ENCODE data around the gene FAM187B. TPM values are rescaled to one million over a fixed set of nuclear protein-coding genes. Genes with fewer than 3 reads are reported as not detected.

Gene FAM187B
- not detected in 2 replicates for total RNA-seq

GRCh38 chr19:35228177-35228930 is at the start of gene FAM187B:
Gene FAM187B, minus strand, starts transcription at chr19:35228739. Its CDS starts 59 bp downstream, at chr19:35228680.

GRCh38 chr19:35268536-35269437 is 40.2 kb upstream of the FAM187B start, which contains the start of gene USF2:
Gene USF2, plus strand, starts transcription at chr19:35268962. Its CDS starts 140 bp downstream, at chr19:35269102.

GRCh38 chr19:35248310-35249145 is 20.0 kb upstream of the FAM187B start, which contains the start of gene LSR:
Gene LSR, plus strand, starts transcription at chr19:35249002. Its CDS starts 21 bp downstream, at chr19:35249023.

Other genes starting within 250 kb of the FAM187B start
- gene GRAMD1A, start 228.4 kb downstream of the FAM187B start, total RNA-seq = 8.9 and 31.9 TPM in 2 replicates
- under 0.01 and 0.64 TPM in 2 replicates for gene SCN1B, start 198.3 kb downstream of the FAM187B start, total RNA-seq
- not detected in 2 replicates for gene HPN, start 187.0 kb downstream of the FAM187B start, total RNA-seq
- 245 and 275 TPM in 2 replicates for gene FXYD3, start 112.9 kb downstream of the FAM187B start, total RNA-seq
- gene LGI4, start 93.7 kb downstream of the FAM187B start, total RNA-seq = not detected in 2 replicates
- gene FXYD1, start 89.9 kb downstream of the FAM187B start, total RNA-seq = not detected in 2 replicates
- gene FXYD7, start 85.5 kb downstream of the FAM187B start, total RNA-seq = not detected in 2 replicates
- 13.0 and 18.0 TPM in 2 replicates for gene FXYD5, start 74.0 kb downstream of the FAM187B start, total RNA-seq
- gene LSR, start 20.3 kb upstream of the FAM187B start, total RNA-seq = 25.6 and 121 TPM in 2 replicates
- gene USF2, start 40.2 kb upstream of the FAM187B start, total RNA-seq = 64.6 and 90.3 TPM in 2 replicates
- not detected in 2 replicates for gene HAMP, start 53.8 kb upstream of the FAM187B start, total RNA-seq
- not detected in 2 replicates for gene MAG, start 63.4 kb upstream of the FAM187B start, total RNA-seq
- 0.34 TPM in 1 of 2 replicates, not detected in the other for gene CD22, start 100.4 kb upstream of the FAM187B start, total RNA-seq
- gene FFAR1, start 119.2 kb upstream of the FAM187B start, total RNA-seq = not detected in 2 replicates
- gene FFAR3, start 129.7 kb upstream of the FAM187B start, total RNA-seq = not detected in 2 replicates
- not detected in 2 replicates for gene GPR42, start 142.3 kb upstream of the FAM187B start, total RNA-seq
- gene FFAR2, start 219.5 kb upstream of the FAM187B start, total RNA-seq = not detected in 2 replicates